GM18951 (cell line): ENCODE results near the gene MMP23B.

Experiments
- POLR2A ChIP-seq: IDR thresholded peaks from 4 replicates; pipeline ENCODE4 v1.6.1; 2011; ENCODE audit warnings: mild to moderate bottlenecking; ENCODE audit not compliant: insufficient read length, insufficient read depth; ENCODE audit errors: extremely low read depth
- in situ Hi-C: fragments of 300-500 bp; cut with MboI; formaldehyde crosslinking; loops from one replicate; pipeline ENCODE4 v1.12.0; 2022; ENCODE audit warnings: low sequenced_read_pairs, mixed read lengths, inconsistent platforms; ENCODE audit not compliant: unreplicated experiment

MMP23B gene

GRCh38 chr1:1599030-1599934, 32.7 kb upstream of the MMP23B start:
- TF ChIP-seq POLR2A = no peak
- in situ Hi-C loops = no loop called here

GRCh38 chr1:1599935-1600860, 31.8 kb upstream of the MMP23B start, which contains the start of gene FNDC10:
Gene FNDC10, minus strand, starts transcription at chr1:1600135. Its CDS starts 120 bp downstream, at chr1:1600015.
- in situ Hi-C loops = no loop called here
- TF ChIP-seq POLR2A = no peak

DNA sequence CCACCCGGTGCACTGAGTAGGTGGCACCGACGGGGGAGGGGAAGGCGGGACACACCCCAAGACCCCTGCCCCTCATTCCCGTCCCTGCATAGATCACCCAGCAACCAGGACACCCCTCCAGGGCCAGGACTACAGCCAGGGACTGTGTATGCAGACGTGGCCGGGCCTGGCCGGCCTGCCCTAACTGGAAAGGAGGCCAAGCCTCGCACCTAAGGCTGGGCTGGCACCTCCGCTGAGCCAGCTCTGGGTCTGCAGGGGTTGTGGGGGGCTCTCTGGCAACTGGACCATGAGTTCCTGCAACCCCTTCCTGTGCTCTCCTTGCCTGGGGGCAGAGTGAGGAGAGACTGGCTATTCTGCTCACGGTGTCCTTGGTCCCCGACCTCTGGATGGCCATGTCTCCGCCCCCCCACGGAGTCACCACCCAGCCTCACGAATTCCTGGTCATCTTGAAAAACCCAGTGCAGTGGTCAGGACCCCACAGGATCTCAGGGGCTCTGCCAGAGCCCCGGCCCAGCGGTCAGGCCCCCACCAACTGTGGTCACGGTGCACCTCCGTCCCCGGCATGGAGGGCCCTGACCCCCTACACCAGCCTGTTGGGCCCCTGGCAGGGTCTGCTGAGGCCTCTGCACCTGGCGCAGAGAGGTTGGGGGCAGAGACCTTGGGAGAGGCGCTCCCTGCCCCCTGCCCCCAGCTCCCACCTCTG, 31.0 kb upstream of the MMP23B start:
- in situ Hi-C loops = no loop called here
- no peak for TF ChIP-seq POLR2A

GRCh38 chr1:1601564-1602303, 30.2 kb upstream of the MMP23B start:
- TF ChIP-seq POLR2A = no peak
- in situ Hi-C loops = no loop called here

- in situ Hi-C loops = no loop called here
Measured at GRCh38 chr1:1602304-1602967, 29.5 kb upstream of the MMP23B start.

DNA sequence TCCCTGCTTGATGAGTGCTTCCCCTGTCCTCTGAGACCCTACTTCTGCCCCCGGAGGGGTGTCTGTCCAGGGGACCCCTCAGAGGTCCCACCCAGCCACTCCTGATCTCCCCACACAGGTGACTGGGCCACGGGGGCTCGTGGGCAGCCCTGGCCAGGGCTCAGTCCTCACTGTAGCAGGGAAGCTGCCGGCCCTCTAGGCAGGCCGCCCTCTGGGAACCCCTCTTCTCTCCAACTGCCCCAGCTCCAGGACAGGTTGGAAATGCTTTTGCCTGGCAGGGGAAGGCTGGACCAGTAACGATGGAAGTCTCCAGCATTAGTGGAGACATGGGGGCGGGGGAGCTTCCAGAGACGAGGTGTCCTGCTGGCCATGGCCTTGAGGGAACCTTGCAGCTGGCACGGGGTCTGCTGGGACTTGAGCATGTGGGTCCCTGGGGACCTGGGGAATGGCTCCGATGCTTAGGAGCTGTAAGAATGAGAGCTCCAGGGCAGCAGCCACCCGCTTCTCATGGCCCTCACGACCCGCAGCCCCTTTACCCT, 28.9 kb upstream of the MMP23B start:
- in situ Hi-C loops = no loop called here
- no peak for TF ChIP-seq POLR2A

More at GRCh38 chr1:1602304-1602967, 29.5 kb upstream of the MMP23B start:
- TF ChIP-seq POLR2A = no peak

DNA sequence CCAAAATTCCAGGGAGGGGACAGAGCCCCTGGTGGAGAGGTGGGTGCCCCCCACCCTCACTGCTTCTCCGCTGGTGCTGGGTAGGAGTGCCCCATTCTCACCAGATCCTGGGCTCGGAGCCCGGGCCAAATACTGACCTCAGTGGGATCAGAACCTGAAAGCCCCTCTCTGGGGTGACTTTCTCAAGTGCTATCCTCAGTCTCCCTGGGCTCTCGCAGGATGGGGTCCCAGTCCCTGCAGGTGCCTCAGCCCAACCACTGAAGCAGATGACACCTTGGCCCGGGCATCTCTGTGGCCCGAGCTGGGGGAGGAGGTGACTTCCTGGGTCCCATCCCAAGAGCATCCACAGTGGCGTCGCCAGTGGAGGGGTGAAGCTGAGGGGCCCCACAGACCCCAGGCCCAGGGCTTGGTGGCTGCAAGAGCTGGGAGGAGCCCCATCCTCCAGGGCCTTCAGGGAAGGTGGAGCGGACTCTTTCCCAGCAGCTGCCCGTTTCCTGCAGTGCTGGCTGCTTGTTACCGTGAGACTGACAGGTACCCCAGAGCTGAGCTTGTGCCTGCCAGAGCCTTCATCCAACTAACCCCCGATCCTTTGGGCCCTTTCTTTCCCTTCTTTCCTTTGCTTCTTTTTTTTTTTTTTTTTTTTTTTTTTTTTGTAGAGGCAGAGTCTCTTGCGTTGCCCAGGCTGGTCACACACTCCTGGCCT, 28.2 kb upstream of the MMP23B start:
- no peak for TF ChIP-seq POLR2A
- in situ Hi-C loops = no loop called here

GRCh38 chr1:1604374-1605033, 27.5 kb upstream of the MMP23B start:
- TF ChIP-seq POLR2A = no peak
- in situ Hi-C loops = no loop called here

DNA sequence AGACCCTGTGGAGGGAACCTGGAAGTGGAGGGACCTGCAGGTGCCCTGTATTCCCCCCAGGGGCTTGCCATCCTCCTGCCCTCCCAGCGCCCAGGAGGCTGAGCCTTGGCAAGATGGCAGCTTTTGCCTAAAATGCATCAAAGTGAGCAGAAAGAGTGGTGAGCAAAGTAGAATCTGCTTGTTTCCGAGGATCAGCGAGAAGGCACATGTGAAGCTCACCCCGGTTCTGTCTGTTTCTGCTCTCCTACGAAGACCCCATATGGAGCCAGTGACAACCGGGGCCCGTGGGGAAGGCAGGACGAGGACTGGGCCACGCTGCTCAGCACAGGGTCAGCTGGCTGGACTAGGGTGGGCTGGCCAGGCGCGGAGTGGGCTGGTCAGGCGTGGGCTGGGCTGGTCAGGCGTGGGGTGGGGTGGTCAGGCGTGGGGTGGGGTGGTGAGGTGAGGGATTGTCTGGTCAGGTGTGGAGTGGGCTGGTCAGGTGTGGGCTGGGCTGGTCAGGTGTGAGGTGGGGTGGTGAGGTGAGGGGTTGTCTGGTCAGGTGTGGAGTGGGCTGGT, 26.9 kb upstream of the MMP23B start:
- no peak for TF ChIP-seq POLR2A
- in situ Hi-C loops = no loop called here

GRCh38 chr1:1605724-1606123, 26.2 kb upstream of the MMP23B start:
- in situ Hi-C loops = no loop called here
- TF ChIP-seq POLR2A = no peak
